ENCODE results near the gene PTPA. TPM values are rescaled to one million over a fixed set of nuclear protein-coding genes. Genes with fewer than 3 reads are reported as not detected.

The PTPA gene
- total and polyA plus RNA-seq, 10 of the 15 experiments (the other 5 are each of a cell fraction or from before 2014, with no cell fraction given), result 1.6 to 111 (median 55.1) TPM

DNA sequence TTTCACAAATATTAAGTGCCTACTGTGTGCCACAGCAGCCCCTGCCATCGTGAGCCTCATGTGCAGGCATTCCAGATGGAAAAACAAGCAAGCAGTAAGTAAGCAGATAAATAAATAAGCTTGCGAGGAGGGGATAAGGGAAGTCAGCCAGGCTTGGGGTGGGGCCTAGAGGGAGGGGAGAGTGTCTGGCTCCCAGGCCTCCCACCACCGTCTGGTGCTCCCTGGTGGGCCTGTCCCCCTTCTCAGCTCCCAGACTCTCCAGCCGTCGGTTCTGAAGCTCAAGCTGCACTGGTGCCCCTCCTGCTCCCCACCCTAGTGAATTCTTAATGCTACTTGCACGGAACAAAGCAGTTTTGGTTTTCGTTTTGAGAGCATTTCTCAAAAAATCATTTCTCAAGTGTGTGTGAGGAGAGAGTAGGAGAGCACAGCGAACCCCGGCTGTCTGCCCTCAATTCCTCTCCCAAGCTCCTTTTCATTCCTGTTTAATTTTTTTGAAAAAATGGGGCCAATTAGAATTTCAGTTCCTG lies 73.4 kb downstream of the PTPA start:
- 8% methylated on average over 9 of the region's 9 CpGs for WGBS (ENCODE audit: insufficient coverage, insufficient replicate concordance, low lambda C conversion rate, missing lambda C conversion rate)
- Histone ChIP-seq H3K4me3 (no peak overlapping the region), H3K9me3 (replicated peaks; ENCODE audit: control insufficient read depth, insufficient read depth, low read length) (no peaks in the 10 kb centered on the region; the same call in 2 of the 3 replicates), H3K27ac (ENCODE audit: control insufficient read depth, insufficient read depth) (no peak overlapping the region), H2AFZ (ENCODE audit: control insufficient read depth, low read depth, low read length) (peak overlapping the region; percentile 60), H3K27me3 (replicated peaks in 1 of 2; ENCODE audit: control insufficient read depth in 2 of 2, insufficient read depth in 2 of 2, low read length in 1 of 2) (no peaks in the 10 kb centered on the region), H4K20me1 (ENCODE audit: control insufficient read depth, insufficient read depth) (no peaks in the 10 kb centered on the region), H3K9ac (ENCODE audit: control insufficient read depth, insufficient read depth, low read length) (no peak overlapping the region), H3K36me3 (ENCODE audit: control insufficient read depth in 2 of 2, insufficient read depth in 2 of 2, low read length in 1 of 2) (no peaks in the 10 kb centered on the region), H3K79me2 (ENCODE audit: control insufficient read depth, insufficient read depth, low read length) (no peaks in the 10 kb centered on the region), H3K4me1 (ENCODE audit: control insufficient read depth, insufficient read depth, low read length) (peaks cover 11% of the 10 kb centered on the region), H3K4me2 (ENCODE audit: control insufficient read depth, insufficient read depth) (peak overlapping the region; percentile 54)
- CTCF ChIA-PET, result interaction anchor here (0.6 to 2.0 kb wide), 5 partner anchors 10 to 126 kb away, joined by 3 to 9 read pairs (median 3); no protein-coding TSS in a partner anchor
- no peak for FAIRE-seq
- POLR2A ChIA-PET, result interaction anchor here (1.2 to 1.4 kb wide), 2 partner anchors 10 to 44 kb away, joined by 3 to 5 read pairs; no protein-coding TSS in a partner anchor
- in situ Hi-C loops (cut with MboI), result no loop called here
- peak; percentile 64 for ATAC-seq
- no TSS peak for BruUV-seq (replicated peaks)
- no peak for DNase-seq (ENCODE audit: low read depth, low spot score)
- TF ChIP-seq RFX5 (IDR thresholded peaks at IDR 0.05; ENCODE audit: low read depth, low read length) (no peak), EGR1 (IDR thresholded peaks at IDR 0.05; ENCODE audit: borderline replicate concordance in 1 of 2, low read depth in 2 of 2, low read length in 2 of 2) (no peak), POLR2AphosphoS5 (IDR thresholded peaks at IDR 0.05; ENCODE audit: low read length) (no peak), CHD4 (IDR thresholded peaks at IDR 0.05) (no peak), MTA2 (IDR thresholded peaks at IDR 0.05; ENCODE audit: low read depth) (no peak), CEBPZ (IDR thresholded peaks at IDR 0.05; ENCODE audit: low read depth, low read length) (no peak), ESRRA (IDR thresholded peaks at IDR 0.05; ENCODE audit: low read length) (no peak), BACH1 (IDR thresholded peaks at IDR 0.05; ENCODE audit: borderline replicate concordance) (no peak), RAD51 (IDR thresholded peaks at IDR 0.05) (no peak), ZNF687 (IDR thresholded peaks at IDR 0.05) (no peak)
- SMC1A ChIA-PET (ENCODE audit: uncharacterized antibody, unreplicated experiment), result interaction anchor here (0.7 to 1.3 kb wide), 3 partner anchors 10 to 53 kb away, joined by 3 to 7 read pairs (median 3); no protein-coding TSS in a partner anchor
- RAD21 ChIA-PET (ENCODE audit: unreplicated experiment), result interaction anchor here (1.4 kb wide), 1 partner anchor 53 kb away, joined by 3 read pairs; no protein-coding TSS in a partner anchor
- intact Hi-C loops (cut with micrococcal nuclease; ENCODE audit: unreplicated experiment), result no loop called here
